ENCODE measurements around the gene TSHZ3.

TSHZ3 gene

GRCh38 chr19:31349160-31349881, at the start of gene TSHZ3:
Gene TSHZ3, minus strand, starts transcription at chr19:31349436. Its CDS starts 217 bp downstream, at chr19:31349219.
- in situ Hi-C loops (cut with HindIII; ENCODE audit: low sequenced_read_pairs) = no loop called here

- in situ Hi-C loops (cut with HindIII; ENCODE audit: low sequenced_read_pairs) = no loop called here
Measured at GRCh38 chr19:31397308-31397707, 48.1 kb upstream of the TSHZ3 start.

DNA sequence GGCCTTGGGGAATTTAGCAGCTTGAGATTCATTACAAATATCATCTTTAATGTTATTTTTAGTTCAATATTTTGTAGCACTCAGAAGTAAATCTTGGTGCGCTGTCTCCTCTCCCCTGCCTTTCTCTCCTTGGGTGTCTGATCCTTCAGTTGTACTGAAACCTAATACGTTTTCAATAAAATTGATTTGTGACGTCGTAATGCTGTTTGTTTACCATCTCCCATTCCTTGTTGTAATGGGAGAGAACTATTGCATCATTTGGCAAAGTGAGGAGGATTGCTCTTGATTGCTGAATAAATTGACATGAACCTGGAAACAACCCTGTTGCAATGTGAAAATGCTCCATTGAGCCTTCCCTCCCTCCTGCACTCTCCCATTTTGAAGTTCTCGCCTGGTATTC, 43.2 kb upstream of the TSHZ3 start:
- in situ Hi-C loops (cut with HindIII; ENCODE audit: low sequenced_read_pairs) = no loop called here

DNA sequence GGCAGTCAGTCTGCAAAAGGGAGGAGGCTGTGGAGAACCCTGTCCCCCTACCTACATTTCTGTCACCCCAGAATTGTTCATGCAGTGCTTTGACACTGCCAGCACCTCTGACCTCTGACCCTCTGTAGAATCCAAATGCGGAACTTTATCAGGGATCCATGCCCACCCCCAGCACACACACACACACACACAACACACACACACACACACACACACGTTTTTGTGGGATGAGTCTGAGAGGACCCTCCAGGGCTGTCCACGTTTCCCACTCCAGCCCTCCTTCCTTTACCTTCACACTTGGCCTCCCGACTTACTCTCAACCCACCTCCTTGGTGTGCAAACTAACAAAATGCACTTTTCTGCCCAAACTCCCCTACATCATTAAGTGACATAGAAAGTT, 42.3 kb upstream of the TSHZ3 start:
- in situ Hi-C loops (cut with HindIII; ENCODE audit: low sequenced_read_pairs) = no loop called here

DNA sequence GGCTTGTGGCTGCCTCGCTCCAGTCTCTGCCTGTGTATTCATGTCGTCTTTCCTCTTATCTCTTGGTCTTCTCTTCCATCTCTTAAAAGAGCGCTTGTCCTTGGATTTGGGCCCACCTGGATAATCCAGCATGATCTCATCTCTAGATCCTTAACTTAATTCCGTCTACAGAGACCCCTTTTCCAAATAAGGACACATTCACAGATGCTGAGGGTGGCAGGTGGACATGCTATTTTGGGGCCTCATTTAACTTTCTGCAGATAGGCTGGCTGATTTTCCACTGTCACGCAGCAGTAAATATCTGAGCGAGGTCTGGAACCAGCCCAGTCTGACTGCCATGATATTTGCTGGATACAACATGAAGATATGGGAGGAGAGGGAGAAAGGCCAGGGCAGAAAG, 41.5 kb upstream of the TSHZ3 start:
- in situ Hi-C loops (cut with HindIII; ENCODE audit: low sequenced_read_pairs) = no loop called here

DNA sequence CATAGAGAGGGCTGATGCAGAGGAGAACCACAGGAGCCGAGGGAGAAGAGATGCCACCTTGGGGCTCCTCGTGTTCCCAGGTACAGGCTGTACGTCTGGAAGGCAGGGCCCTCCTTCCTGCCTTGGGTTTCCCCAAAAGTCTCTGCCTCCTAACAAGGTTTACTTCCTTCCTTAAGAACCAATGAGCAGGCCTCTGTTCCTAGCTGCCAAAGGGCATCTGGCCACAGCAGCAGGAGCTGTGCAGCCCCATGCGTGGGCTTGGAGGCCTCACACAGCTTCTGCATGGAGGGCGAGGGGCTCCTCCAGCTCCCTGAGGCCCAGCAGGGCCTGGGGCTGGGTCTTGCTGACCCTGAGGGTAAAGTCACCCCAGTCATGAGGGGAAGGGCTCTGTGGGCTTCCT, 40.6 kb upstream of the TSHZ3 start:
- in situ Hi-C loops (cut with HindIII; ENCODE audit: low sequenced_read_pairs) = no loop called here

GRCh38 chr19:31387717-31388301, 38.6 kb upstream of the TSHZ3 start:
- in situ Hi-C loops (cut with HindIII; ENCODE audit: low sequenced_read_pairs) = no loop called here

- in situ Hi-C loops (cut with HindIII; ENCODE audit: low sequenced_read_pairs) = no loop called here
Measured at GRCh38 chr19:31386806-31387205, 37.6 kb upstream of the TSHZ3 start.

GRCh38 chr19:31385744-31386143, 36.5 kb upstream of the TSHZ3 start:
- in situ Hi-C loops (cut with HindIII; ENCODE audit: low sequenced_read_pairs) = no loop called here

DNA sequence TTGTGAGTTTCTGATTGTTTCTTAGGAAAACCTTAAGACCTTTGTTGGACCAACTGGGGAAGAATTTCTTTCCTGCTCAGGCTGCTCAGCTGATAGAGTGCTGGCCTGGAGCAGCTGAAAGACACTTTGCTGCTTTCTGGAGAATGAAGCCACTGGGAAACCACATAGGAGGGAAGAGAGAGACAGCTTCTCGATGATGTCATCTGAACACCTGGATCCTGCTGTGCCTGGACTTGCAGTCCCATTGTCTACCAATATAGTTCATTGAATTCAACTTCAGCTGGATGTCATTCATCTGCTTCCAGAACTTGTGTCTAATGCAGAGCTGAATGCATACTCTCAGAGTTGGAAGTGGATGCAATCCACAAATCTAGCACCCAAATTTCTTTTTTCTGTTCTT, 34.3 kb upstream of the TSHZ3 start:
- in situ Hi-C loops (cut with HindIII; ENCODE audit: low sequenced_read_pairs) = no loop called here

DNA sequence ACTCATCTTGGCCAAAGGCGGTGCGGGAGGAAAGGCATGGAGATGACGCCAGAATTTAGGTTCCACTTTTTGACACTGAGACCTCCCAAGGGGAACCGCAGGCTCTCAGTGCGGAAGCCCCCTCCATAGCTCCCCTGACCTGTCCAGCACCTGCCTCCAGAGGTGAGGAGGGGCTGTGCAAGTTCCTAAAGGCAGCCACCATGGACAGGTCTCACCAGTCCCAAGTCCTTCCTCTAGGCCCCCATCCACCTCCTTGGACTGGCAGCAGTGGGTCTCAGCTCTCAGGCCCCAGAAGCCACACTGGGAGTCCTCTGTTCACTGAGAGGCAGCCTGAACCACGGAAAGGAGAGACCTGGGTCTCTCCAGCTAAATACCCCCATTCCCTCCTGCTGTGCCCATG, 31.6 kb upstream of the TSHZ3 start:
- in situ Hi-C loops (cut with HindIII; ENCODE audit: low sequenced_read_pairs) = no loop called here

GRCh38 chr19:31378404-31378803, 29.2 kb upstream of the TSHZ3 start:
- in situ Hi-C loops (cut with HindIII; ENCODE audit: low sequenced_read_pairs) = no loop called here

- in situ Hi-C loops (cut with HindIII; ENCODE audit: low sequenced_read_pairs) = no loop called here
Measured at GRCh38 chr19:31377736-31378135, 28.5 kb upstream of the TSHZ3 start.

- in situ Hi-C loops (cut with HindIII; ENCODE audit: low sequenced_read_pairs) = no loop called here
Measured at GRCh38 chr19:31372246-31372781, 23.1 kb upstream of the TSHZ3 start.

- in situ Hi-C loops (cut with HindIII; ENCODE audit: low sequenced_read_pairs) = no loop called here
Measured at GRCh38 chr19:31370216-31370615, 21.0 kb upstream of the TSHZ3 start.

- in situ Hi-C loops (cut with HindIII; ENCODE audit: low sequenced_read_pairs) = loop anchor here (5.0 kb wide), 1 partner anchor 47 kb away; no protein-coding TSS in a partner anchor
Measured at GRCh38 chr19:31364963-31365362, 15.7 kb upstream of the TSHZ3 start.

DNA sequence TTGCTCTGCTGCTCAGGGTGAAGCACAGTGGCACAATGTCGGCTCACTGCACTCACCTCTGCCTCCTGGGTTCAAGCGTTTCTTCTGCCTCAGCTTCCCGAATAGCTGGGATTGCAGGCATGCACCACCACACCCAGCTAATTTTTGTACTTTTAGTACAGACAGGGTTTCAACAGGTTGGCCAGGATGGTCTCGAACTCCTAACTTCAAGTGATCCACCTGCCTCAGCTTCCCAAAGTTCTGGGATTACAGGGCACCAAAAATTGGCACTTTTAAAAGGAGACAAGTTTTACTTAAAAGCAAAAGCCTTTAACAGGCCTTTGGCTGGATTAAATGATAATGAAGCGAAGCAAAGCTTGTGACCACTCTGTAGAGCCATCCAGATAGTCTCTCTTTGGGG, 12.5 kb upstream of the TSHZ3 start:
- in situ Hi-C loops (cut with HindIII; ENCODE audit: low sequenced_read_pairs) = loop anchor here (5.0 kb wide), 1 partner anchor 51 kb away; no protein-coding TSS in a partner anchor

DNA sequence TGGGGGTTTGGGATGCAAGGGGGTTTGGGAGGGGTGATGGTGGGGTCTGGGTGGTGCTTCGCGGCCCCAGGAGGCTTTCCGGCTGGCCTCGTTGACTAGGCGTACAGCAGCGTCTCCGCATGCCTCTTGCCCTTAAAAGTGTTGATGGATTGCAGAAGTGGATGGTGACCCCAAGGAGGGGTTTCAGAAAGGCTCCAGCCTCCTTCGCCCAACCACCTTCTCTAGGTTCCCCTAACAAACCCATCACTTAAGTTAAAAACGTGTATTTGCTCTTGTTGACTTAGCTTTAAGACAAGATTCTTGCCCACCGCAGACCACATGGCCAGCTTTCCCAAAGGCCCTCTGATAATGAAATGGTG, 8.1 kb upstream of the TSHZ3 start:
- in situ Hi-C loops (cut with HindIII; ENCODE audit: low sequenced_read_pairs) = no loop called here

DNA sequence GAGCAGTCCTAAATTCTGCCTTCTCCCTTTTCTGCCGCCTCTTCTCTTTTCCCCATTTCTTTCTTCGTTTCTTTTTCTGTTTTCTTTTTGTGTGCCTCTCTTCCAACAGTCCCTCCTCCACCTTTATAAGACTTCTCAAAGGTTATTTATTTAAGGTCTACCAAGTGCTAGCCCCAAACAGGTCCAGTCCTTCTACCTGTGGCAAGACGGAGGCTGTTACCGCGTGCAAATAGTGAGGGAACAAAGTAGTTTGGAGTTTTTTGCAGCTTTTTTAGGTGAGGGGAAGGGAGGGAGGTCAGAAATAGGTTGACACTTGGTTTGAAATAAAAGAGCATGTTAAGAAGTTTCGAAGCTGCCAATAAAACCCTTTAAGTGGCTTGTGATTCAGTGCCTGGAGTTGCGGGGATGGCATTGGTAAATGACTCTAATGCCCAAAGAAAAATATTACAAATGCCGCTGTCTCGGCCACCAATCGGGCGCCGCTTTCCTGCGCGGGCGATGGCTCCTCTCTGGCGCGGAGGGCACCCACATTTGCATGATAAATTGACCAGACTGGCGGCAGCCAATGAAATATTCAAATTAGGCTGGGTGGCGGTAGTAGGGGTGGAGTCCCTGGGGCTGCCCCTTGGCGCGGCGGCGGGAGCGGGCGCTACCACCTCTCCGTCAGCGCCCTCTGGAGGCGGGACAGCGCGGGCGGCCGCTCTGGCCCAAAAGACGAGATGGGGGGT, 7.5 kb upstream of the TSHZ3 start:
- in situ Hi-C loops (cut with HindIII; ENCODE audit: low sequenced_read_pairs) = no loop called here

GRCh38 chr19:31355665-31356289, 6.5 kb upstream of the TSHZ3 start:
- in situ Hi-C loops (cut with HindIII; ENCODE audit: low sequenced_read_pairs) = no loop called here

Measured in endothelial cell of hepatic sinusoid (primary cell).